ENCODE results near the gene DEK.

Gene DEK

GRCh38 chr6:18264923-18265377 is 620 bp upstream of the DEK start:
- DNase-seq, result no peak

DNA sequence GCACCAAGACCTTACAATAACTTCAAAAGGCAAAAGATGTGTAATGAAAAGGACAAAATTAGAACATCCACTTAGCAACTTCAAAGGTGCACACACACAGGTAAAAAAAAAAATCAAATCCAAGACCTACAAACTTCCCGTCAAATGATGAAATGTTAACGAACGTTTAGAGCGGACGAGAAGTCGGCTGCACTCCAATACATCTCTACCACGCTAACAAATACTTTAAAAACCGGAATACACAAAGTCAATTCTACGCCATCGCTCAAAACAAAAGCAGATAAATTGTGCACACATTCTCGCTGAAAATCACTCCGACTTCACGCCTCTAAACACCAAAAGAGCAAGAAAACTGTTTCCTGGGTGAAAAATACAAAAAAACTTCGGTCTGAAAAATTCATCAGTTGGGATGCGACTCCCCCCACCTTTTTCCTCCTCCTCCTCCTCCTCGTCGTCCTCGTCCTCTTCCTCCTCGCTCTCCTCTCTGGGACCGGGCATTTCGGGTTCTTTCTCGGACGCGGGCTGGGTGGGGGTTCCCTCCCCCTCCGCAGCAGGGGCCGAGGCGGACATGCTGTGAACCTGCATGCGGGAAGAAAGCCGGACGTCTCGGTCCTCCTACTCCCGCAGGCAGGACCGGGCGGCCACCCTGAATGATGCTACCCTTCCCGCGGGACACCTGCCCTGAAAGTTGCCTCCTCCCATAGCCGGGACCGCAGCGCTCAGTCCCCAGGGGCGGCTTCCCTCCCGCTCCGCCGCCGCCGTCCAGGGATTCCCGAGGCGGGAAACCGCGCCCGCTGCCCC is 712 bp downstream of the DEK start:
- DNase-seq, result no peak

DNA sequence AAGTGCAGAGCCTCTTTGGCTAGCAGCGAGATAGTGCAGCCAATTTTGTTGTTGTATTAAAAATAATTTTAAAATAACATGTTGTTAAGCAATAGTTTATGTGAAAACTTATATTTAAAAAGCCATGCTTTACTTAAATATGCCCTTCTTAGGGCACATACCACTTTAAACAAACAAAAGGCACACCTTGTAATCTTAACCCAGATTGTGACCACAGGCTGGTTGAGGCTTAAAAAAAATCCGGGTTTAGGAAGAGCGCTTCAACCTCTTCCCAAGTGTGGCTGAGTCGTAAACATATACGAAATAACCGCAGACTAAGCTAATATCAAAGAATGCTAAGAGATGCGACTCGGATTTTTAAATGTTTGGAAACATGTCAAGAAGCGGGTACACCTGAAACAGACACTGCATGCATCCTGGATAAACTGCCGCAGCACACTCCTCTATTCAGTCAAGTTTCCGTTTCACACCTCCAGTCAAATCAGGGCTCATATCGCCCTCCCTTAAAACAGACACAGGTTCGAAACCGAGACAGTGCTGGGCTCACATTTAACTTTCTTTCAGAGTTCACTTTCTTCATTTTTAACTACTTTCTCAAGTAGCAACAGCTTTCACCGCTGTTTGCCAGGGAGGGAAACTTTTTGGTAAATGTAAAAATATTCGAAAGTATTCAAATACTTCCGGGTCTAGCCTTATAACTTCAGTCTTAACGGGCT is 1.5 kb downstream of the DEK start:
- DNase-seq, result peak; percentile 26

GRCh38 chr6:18261877-18262276 is 2.5 kb downstream of the DEK start:
- DNase-seq, result no peak

DNA sequence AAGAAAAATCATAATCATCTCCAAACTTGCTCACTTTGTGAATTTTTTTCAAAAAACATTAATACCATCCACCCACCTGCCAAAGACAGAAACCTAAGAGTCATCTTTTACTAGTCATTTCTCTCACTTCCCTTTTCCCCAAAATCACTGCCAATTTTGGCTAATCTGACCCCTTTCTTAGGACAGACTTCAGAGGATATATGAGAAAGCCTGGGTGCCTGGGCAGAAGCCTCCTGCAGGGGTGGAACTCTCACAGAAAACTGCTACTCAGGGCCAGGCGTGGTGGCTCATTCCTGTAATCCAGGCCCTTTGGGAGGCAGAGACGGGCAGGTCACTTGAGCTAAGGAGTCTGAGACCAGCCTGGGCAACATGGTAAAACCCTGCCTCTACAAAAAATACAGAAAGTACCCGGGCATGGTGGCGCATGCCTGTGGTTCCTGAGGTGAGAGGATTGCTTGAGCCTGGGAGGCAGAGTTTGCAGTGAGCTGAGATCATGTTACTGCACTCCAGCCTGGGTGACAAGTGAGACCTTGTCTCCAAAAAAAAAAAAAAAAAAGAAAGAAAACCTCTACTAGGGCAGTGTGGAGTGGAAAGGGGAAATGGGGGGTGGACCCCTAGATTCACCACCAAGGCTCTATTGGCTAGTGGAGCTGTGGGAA is 3.8 kb downstream of the DEK start:
- DNase-seq, result no peak

DNA sequence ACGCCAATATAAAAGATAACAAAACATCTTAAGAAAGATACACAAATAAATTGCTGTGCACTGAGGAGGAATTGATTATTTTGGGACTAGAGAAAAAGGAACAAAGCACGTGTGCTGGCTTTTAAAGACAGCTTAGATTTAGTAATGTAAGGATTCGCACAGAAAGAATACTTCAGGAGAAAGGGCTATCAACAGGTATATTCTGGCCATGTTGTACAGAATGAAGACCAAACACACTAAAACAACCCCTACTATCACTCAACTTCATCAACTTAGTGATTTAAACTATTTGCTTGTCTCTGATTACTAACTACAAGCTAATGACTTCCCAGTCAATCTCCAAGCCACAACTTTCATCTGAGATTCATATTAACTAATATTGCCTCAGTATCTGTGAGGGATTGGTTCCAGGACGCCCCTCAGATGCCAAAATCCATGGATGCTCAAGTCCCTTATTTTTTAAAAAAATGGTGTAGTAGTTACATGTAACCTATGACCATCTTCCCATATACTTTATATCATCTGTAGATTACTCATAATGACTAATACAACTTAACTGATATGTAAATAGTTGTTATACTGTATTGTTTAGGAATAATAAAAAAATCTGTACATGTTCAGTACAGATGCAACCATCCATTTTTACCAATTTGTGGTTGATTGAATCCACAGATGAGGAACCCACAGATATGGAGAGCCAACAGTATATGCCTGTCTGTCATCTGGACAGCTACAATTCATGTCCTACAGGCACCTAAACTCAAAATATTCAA is 4.5 kb downstream of the DEK start:
- DNase-seq, result no peak

DNA sequence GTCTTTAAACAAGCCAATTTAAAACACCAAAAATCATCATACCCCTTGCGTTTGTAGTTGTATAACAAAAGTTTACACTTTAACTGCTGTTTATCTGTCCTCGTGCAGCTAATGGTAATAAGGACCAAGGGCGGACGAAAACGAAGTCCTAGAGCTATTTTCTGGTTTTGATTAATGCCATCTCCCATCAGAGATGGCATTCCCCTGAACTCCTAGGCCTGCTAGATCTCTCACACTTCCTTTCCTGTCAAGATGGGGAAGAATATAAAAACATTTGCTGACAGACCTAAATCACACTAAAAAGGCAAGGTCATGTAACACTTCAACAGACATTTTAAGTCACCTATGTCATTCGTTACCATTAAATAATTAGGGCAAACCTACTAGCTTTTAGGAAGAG is 9.5 kb downstream of the DEK start:
- no peak for DNase-seq

- no peak for DNase-seq
Observed at GRCh38 chr6:18253635-18254034, 10.7 kb downstream of the DEK start.

DNA sequence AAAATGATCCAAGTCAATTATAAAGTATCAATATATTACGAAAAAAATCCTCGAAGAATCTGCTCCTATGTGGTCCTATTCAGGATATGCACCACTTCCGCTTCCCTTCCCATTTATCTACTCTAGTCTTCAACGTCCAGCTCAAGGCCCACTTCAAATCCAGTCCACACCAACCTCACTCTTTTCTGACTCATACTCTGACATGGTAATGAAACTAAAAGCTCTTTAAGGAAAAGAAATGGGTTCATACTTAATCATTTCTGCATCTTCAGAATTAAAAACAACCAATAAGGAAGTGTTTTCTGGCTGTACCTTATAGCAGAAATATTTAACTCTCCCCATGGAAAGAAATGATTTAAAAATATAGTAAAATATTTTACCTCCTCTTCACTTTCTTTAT is 15.1 kb downstream of the DEK start:
- DNase-seq, result no peak

DNA sequence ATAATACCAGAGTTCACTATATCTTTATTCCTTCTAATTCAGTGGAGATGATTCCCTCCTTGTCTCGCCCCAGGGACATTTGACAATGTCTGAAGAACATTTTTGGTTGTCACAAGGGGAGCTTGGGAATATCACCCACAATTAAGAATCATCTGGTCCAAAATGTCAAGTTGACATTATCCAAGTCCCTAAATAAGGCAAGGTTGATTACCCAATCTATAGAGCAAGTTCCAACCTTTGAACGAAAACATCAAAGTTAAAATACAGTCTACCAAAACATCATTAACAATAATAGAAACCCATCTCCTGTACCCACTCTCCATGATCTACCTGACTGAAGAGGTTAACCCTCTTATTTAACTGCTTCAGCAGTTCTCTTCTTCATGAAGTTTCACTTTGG is 15.6 kb downstream of the DEK start:
- DNase-seq, result no peak

- DNase-seq, result no peak
Observed at GRCh38 chr6:18247002-18247401, 17.3 kb downstream of the DEK start.

DNA sequence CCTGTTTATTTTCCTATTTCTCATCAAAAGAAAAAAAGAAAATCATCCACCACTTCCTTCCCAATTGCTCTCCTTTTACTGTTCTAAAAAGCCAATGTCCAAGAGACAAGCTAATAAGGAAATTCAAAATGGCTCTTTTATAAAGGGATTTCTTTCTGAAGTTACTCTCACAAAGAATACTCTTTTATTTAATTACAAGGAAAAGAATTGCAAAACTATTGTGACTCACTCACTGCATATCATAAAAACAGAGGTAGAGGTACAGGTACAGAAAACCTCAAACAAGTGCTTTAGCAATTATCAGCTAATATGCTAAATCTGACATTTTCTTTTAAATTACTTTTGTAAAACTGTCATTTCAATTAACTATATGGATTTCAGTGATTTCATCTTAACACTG is 18.1 kb downstream of the DEK start:
- no peak for DNase-seq

DNA sequence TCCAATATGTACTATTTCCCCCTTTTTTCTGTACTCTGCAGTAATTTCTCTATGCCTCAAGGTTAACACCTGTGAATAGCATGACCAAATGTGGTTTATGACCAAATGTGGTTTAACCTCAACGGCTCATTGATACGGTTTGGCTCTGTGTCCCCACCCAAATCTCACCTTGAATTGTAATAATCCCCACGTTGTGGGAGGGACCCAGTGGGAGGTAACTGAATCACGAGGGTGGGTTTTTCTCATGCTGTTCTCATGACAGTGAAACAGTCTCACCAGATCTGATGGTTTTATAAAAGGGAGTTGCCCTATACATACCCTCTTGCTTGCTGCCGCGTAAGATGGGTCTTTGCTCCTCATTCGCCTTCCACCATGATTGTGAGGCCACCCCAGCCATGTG is 18.7 kb downstream of the DEK start:
- DNase-seq, result no peak

- no peak for DNase-seq
Observed at GRCh38 chr6:18245079-18245478, 19.3 kb downstream of the DEK start.

DNA sequence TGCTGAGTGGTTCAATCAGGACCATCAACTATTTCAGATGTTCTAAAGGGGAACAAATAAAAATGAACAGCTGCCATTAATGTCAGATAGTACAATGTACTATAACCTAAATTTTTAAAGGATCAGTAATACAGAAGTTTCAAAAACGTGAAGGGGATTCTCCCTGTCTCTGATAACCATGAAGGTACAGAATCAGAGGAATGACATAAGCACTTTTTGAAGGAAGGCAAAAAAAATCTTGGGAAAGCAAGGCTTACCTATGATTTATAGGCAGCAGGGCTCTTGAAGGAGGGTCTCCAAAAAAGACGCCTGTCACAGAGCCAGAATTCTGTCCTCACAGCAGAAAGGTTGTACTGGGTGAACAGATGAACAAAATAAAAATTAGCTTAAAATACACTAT is 20.1 kb downstream of the DEK start:
- DNase-seq, result no peak

GRCh38 chr6:18243302-18243893 is 20.9 kb downstream of the DEK start:
- DNase-seq, result no peak

DNA sequence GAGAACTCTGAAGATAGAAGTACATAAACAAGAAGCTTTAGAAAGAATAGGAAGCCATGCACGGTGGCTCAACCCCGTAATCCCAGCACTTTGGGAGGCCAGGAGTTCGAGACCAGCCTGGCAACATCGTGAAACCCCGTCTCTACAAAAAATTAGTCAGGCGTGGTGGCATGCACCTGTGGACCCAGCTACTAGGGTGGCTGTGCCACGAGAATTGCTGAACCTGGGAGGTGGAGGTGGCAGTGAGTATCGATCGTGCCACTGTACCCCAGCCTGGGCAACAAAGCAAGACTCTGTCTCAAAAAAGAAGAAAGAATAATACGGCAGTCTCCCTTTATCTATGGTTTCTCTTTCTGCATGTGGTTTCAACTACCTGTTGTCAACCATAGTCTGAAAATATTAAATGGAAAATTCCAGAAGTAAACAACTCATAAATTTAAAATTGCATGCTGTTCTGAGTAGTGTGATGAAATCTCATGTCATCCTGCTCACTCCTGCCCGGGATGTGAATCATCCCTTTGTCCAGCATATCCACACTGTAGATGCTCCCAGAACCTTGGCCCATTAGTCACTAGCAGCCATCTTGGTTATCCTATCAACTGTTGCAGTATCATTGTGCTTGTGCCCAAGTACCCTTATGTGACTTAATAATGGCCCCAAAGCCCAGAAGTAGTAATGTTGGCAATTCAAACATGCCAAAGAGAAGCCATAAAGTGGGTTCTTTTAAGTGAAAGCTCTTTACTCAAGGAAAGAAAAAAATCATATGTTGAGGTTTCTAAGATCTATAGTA is 22.1 kb downstream of the DEK start:
- no peak for DNase-seq

GRCh38 chr6:18241208-18242038 is 22.9 kb downstream of the DEK start:
- DNase-seq, result no peak

- DNase-seq, result no peak
Observed at GRCh38 chr6:18240230-18240629, 24.1 kb downstream of the DEK start.

- no peak for DNase-seq
Observed at GRCh38 chr6:18237167-18237566, 27.2 kb downstream of the DEK start.

- no peak for DNase-seq
Observed at GRCh38 chr6:18235524-18235923, 28.8 kb downstream of the DEK start.
